ENCODE results near the gene INS. TPM values are rescaled to one million over a fixed set of nuclear protein-coding genes. Genes with fewer than 3 reads are reported as not detected.
A peak's percentile ranks its signal among the peaks of the same experiment; 100 is the strongest.

INS gene
- polyA plus RNA-seq, 1 experiment = not detected

DNA sequence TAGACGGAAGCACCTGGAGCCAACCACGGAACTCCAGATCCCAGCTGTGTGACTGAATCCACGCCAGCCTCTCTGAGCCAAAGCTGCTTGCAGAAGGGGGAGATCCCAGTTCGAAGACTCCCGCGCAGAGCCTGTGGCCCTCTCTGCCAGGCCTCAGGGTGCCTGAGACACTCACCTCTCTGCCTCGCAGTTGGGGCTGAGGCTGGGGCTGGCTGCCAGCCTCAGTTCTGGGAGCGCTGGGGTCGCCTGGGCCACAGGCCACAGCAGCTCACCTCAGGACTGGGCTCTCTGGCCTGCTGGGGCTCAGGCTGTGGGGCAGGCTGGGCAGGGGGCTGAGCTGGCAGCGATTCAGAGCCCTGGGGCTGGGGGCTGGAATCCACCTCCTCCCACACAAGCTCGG lies 13.6 kb downstream of the INS start:
- H3K27me3 ChIP-seq (ENCODE audit: control insufficient read depth, insufficient read depth, low read length) = peaks cover 85% of the 10 kb centered on the region
- no peak for DNase-seq (ENCODE audit: low read depth, low spot score)
- ChIA-PET CTCF (interaction anchor here (0.9 to 14.8 kb wide), 2 partner anchors 9 to 110 kb away, joined by 5 to 557 read pairs; no protein-coding TSS in a partner anchor), POLR2A (no interaction called here)
- no peak overlapping the region for H3K4me3 ChIP-seq (ENCODE audit: low read depth, low read length)
- TF ChIP-seq, protein P1, sequence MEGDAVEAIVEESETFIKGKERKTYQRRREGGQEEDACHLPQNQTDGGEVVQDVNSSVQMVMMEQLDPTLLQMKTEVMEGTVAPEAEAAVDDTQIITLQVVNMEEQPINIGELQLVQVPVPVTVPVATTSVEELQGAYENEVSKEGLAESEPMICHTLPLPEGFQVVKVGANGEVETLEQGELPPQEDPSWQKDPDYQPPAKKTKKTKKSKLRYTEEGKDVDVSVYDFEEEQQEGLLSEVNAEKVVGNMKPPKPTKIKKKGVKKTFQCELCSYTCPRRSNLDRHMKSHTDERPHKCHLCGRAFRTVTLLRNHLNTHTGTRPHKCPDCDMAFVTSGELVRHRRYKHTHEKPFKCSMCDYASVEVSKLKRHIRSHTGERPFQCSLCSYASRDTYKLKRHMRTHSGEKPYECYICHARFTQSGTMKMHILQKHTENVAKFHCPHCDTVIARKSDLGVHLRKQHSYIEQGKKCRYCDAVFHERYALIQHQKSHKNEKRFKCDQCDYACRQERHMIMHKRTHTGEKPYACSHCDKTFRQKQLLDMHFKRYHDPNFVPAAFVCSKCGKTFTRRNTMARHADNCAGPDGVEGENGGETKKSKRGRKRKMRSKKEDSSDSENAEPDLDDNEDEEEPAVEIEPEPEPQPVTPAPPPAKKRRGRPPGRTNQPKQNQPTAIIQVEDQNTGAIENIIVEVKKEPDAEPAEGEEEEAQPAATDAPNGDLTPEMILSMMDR (IDR thresholded peaks at IDR 0.05; ENCODE audit: low read depth, low read length) = no peak
- H3K27ac ChIP-seq (ENCODE audit: low read depth, low read length) = no peak overlapping the region
- H3K9me3 ChIP-seq (ENCODE audit: control insufficient read depth, insufficient read depth, low read length) = no peaks in the 10 kb centered on the region; the same call in 1 of the 2 replicates

DNA sequence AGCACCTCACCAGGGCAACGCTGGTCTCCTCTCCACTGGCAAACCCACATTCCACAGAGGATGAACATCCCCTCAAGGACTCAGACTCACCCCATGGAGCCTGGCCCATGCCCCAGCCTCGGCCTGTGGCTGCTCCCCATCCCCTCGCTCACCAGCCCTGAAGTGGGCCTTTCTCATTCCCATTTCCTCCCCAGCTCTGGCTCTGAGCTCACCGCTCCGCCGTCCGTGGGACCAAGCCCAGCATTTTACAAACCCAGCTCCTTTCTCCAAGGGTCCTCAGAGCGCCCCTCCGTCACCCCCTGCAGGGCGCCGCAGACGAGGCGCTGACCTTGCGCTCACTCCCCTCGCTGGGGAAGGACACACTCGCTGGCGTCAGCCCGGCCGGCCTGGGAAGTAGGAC lies 15.0 kb downstream of the INS start:
- no peak overlapping the region for H3K27ac ChIP-seq (ENCODE audit: low read depth, low read length)
- TF ChIP-seq, protein P1 (IDR thresholded peaks at IDR 0.05; ENCODE audit: low read depth, low read length) = no peak
- no peak overlapping the region for H3K4me3 ChIP-seq (ENCODE audit: low read depth, low read length)
- peaks cover 88% of the 10 kb centered on the region for H3K27me3 ChIP-seq (ENCODE audit: control insufficient read depth, insufficient read depth, low read length)
- H3K9me3 ChIP-seq (ENCODE audit: control insufficient read depth, insufficient read depth, low read length) = no peaks in the 10 kb centered on the region; the same call in 1 of the 2 replicates
- ChIA-PET POLR2A (no interaction called here), CTCF (interaction anchor here (0.5 to 14.8 kb wide), 3 partner anchors 13 to 244 kb away, joined by 4 to 557 read pairs (median 4); no protein-coding TSS in a partner anchor)
- DNase-seq (ENCODE audit: low read depth, low spot score) = no peak

DNA sequence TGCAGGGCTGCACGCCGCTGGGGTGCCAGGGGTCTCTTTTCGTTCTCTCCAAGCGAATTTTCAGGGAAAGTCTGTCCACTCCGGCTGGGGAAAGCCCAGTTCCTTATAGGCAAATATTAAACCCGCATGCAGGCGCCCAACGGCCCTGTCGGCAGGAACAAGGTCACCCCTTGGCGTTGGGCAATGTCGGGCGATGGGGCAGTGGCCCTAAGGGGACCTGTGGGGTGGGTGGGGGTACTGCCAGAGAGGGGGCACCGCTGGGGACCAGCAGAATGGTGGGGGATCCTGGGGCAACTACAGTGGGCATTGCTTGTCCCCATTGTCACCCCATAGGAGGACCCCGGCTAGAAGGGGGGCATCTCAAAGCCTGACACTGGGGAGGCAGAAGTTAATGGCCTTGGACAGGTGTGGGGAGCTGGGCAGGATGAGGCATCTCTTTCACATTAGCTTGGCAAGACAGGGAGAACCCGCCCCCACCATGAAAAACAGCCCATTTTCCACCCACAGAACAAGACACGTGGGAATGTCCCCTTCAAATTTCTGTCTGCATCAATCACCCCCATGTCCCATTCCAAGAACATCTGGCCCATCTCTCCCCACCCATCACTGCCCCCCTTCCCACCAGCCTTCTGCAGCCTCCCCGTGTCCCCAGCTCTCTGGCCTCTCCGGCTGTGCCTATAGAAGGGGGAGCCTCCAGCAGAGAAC lies 16.3 kb downstream of the INS start:
- ChIA-PET POLR2A (no interaction called here), CTCF (interaction anchor here (0.6 to 14.8 kb wide), 2 partner anchors 13 to 108 kb away, joined by 3 to 557 read pairs; no protein-coding TSS in a partner anchor)
- DNase-seq (ENCODE audit: low read depth, low spot score) = no peak
- Histone ChIP-seq H3K9me3 (ENCODE audit: control insufficient read depth, insufficient read depth, low read length) (no peaks in the 10 kb centered on the region; the same call in 1 of the 2 replicates), H3K27me3 (ENCODE audit: control insufficient read depth, insufficient read depth, low read length) (peaks cover 86% of the 10 kb centered on the region), H3K27ac (ENCODE audit: low read depth, low read length) (no peak overlapping the region), H3K4me3 (ENCODE audit: low read depth, low read length) (no peak overlapping the region)
- TF ChIP-seq, protein P1 (IDR thresholded peaks at IDR 0.05; ENCODE audit: low read depth, low read length) = no peak

DNA sequence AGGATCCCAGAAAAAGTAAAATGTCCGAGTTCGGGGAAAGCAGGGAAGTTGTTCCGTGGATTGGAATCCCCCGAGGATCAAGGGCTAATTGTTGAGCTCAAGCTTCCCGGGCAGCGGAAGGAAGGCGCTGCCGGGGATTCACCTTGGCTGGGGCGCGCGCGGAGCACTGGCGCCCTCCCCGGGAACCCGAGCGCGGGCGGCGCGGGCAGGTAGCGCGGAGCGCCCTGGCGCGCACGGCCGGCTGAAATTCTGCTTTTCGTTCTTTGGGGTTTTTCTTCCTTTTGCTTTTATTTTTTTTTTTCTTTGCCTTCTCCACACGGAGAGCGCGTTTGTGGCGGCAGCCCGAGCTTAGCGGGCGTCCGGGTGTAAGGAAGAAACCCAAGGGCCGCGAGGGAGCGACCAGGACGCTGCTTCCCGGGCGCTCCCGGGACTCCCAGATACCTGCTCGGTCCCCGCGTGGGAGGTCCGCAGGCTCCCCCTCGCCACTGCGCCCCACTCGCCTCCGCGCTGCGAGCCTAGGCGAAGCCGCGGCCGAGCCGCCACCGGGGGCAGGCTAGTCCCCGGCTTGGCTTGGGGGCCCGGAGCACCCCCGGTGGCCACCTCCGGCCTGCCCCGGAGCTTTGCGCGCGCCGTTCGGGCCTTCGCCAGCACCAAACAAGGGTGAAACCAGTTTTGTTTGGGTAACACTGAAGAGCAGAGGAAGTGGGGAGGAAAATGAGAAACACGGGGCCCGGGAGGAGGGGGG lies 17.0 kb downstream of the INS start:
- TF ChIP-seq, protein P1 (IDR thresholded peaks at IDR 0.05; ENCODE audit: low read depth, low read length) = peak; percentile 9; the same call in 1 of the 2 replicates
- H3K9me3 ChIP-seq (ENCODE audit: control insufficient read depth, insufficient read depth, low read length) = no peaks in the 10 kb centered on the region; the same call in 1 of the 2 replicates
- CTCF ChIA-PET = interaction anchor here (3.6 to 14.8 kb wide), 2 partner anchors 7 to 107 kb away, joined by 26 to 557 read pairs; no protein-coding TSS in a partner anchor
- H3K27me3 ChIP-seq (ENCODE audit: control insufficient read depth, insufficient read depth, low read length) = peaks cover 82% of the 10 kb centered on the region
- H3K4me3 ChIP-seq (ENCODE audit: low read depth, low read length) = no peak overlapping the region
- DNase-seq (ENCODE audit: low read depth, low spot score) = no peak
- H3K27ac ChIP-seq (ENCODE audit: low read depth, low read length) = no peak overlapping the region
- POLR2A ChIA-PET = no interaction called here

DNA sequence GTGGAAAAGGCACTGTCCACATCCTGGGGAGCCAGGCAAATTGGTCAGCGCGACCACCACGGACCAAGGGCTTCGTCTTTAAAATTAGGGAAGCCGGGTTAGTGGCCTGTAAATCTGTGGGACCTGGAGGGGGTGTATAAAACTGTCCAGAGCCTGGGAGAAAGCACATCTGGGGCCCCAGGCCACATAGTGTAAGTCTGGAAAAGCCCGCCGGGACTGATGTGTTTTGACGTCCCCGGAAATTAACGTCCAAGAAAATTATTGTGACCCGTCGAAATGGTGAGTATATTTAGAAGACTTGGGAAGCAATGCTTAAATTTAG lies 17.6 kb downstream of the INS start:
- POLR2A ChIA-PET = no interaction called here
- Histone ChIP-seq H3K27me3 (ENCODE audit: control insufficient read depth, insufficient read depth, low read length) (peaks cover 76% of the 10 kb centered on the region), H3K27ac (ENCODE audit: low read depth, low read length) (no peak overlapping the region), H3K9me3 (ENCODE audit: control insufficient read depth, insufficient read depth, low read length) (no peaks in the 10 kb centered on the region; the same call in 1 of the 2 replicates), H3K4me3 (ENCODE audit: low read depth, low read length) (no peak overlapping the region)
- CTCF ChIA-PET = interaction anchor here (3.6 kb wide), 1 partner anchor 7 kb away, joined by 26 read pairs; no protein-coding TSS in a partner anchor
- no peak for DNase-seq (ENCODE audit: low read depth, low spot score)
- TF ChIP-seq, protein P1 (IDR thresholded peaks at IDR 0.05; ENCODE audit: low read depth, low read length) = no peak

All from AG04450 (cell line).